ENCODE results near the gene PLD1.

PLD1 gene

GRCh38 chr3:171745577-171746319 is 64.5 kb downstream of the PLD1 start:
- DNase-seq (ENCODE audit: low spot score): no peak

DNA sequence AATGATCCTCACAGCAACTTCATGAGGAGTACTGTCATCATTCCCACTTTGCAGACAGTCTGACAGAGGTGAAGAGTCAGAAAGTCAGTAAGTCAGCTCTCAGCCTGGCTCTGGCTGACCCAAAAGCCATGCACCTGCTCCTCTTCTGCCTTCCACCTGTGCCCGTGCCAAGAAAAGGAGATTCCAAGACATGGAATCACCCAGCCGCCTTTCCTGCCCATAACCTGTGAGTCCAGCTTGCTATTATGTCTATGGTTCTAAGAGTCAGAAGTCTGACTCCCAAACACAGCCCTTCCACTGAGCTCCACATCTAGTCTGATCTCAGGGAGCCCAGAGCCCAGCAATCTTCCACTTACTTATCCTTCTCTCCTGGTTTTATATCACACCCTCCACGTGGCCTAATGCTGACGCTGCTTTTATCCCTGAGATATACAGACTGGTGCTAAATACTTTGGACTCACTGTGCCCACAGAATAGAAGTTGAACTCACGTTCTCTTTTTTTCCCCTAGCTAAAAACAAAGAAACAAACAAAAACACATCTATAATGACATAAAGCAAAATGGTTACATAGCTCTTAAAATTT is 66.0 kb downstream of the PLD1 start:
- DNase-seq (ENCODE audit: low spot score): no peak

DNA sequence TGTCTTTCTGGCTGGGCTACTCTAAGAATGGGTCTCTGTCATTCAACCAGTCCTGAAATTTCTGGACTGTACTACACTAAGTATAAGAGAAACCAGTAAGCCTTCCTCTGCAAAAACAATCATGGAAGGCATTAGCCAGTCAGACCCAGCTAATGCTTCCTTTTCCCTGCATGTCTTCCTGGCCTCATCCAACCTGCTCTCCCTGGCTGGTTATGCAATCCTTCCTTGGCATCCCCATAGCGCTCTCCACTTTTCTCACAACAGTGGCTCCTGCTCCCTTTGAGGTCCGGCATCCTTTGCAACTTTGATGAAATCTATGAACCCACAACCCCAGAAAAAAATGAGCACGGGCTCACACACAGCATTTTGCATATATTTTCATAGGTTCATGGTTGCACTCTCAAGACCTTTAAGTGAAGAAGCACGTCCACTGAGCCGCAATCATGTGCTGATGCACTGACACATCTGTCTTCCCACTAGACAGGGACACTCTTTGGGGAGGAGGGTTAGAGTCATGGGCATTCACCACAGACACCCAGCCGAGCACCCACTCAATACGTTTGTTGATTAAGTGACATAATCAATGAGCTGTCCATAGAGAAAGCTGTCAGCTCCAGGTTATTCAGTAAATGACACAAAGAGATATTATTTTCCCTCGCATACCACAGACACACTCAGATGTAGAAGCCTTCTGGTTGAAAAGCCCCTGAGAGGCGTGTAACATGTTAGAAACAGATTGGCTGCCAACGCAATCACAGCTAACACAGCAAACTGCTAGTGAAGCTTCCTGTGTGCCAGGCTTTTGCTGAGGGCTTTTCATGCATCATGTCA is 66.7 kb downstream of the PLD1 start:
- DNase-seq (ENCODE audit: low spot score): no peak

- DNase-seq (ENCODE audit: low spot score): no peak
Observed at GRCh38 chr3:171741377-171741776, 68.9 kb downstream of the PLD1 start.

DNA sequence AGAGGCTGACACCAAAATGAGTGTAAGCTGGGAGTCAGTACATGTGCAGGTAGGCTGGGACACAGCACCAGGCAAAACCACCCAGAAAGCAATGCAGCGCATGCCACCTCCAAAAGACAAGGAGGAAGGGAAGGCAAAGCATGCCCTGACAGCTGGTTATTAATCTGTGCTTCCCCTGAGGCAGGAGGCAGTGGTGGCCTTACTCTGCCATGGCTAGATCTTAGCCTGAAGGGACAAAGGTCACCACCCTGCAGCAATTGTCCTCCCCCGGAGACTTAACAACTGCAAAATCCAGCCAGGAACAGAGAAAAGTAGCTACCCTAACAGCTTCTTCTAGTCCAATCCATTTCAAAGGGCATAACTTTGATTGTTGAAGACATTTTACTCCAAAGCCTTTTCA is 73.7 kb downstream of the PLD1 start:
- DNase-seq (ENCODE audit: low spot score): no peak

- DNase-seq (ENCODE audit: low spot score): no peak
Observed at GRCh38 chr3:171733561-171733960, 76.7 kb downstream of the PLD1 start.

GRCh38 chr3:171732756-171733155 is 77.5 kb downstream of the PLD1 start:
- no peak for DNase-seq (ENCODE audit: low spot score)

DNA sequence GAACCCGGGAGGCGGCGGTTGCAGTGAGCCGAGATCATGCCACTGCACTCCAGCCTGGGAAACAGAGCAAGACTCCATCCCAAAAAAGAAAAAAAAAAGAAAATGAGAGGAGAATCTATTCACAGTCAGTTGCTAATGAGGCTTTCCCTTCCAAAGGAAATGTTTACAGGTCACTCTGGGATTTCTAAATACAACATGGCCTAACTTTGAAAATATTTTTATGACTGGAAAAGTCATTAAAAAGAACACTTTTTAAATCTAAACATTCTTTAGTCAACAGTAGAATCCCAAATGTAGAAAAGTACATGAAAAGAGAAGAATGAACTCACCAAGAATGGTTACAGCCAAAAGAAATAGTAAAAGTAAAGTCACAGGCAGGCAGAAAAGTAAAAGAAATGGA is 78.6 kb downstream of the PLD1 start:
- DNase-seq (ENCODE audit: low spot score): no peak

DNA sequence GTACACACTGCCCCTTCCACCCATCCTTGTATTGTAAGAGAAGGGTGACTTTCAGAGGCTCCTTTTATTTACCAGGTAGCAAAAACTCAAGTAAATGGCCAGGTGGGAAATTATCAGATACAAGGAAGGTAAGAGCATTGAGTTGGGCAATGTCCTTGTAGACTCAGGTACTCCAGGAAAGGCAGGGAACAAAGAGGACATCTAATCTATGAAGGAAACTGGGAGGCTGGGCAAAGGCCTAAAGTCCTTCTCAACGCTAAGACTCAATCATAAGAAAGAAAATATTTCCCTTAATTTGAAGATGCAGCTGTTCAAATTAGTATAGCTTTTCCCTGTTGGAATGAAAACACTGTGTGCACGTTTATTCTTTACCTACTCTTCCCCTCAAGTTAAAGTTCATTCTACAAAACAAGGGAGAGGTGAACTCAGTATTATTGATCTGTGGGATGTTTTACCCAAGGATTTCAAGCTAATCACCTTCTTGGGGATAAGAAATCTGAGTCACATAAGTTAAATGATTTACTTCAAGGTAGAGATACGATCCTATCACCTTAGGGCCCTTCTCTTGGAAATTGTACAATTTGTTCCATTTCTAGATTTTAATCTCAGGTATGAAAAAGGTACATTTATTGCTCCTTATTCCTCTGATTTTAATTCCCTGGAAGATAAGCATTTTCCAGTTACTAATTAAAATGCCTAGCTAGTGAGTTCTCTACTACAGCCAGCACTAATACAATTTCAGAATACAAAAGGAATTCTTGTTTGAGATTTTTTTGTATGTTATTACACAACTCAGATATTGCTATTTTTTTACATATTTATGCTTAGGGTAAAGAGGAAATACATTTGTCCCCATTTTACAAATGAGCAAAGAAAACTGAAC is 80.6 kb downstream of the PLD1 start:
- no peak for DNase-seq (ENCODE audit: low spot score)

GRCh38 chr3:171727288-171727687 is 83.0 kb downstream of the PLD1 start:
- no peak for DNase-seq (ENCODE audit: low spot score)

GRCh38 chr3:171718493-171719185 is 91.6 kb downstream of the PLD1 start:
- no peak for DNase-seq (ENCODE audit: low spot score)

GRCh38 chr3:171715155-171715554 is 95.1 kb downstream of the PLD1 start:
- no peak for DNase-seq (ENCODE audit: low spot score)

DNA sequence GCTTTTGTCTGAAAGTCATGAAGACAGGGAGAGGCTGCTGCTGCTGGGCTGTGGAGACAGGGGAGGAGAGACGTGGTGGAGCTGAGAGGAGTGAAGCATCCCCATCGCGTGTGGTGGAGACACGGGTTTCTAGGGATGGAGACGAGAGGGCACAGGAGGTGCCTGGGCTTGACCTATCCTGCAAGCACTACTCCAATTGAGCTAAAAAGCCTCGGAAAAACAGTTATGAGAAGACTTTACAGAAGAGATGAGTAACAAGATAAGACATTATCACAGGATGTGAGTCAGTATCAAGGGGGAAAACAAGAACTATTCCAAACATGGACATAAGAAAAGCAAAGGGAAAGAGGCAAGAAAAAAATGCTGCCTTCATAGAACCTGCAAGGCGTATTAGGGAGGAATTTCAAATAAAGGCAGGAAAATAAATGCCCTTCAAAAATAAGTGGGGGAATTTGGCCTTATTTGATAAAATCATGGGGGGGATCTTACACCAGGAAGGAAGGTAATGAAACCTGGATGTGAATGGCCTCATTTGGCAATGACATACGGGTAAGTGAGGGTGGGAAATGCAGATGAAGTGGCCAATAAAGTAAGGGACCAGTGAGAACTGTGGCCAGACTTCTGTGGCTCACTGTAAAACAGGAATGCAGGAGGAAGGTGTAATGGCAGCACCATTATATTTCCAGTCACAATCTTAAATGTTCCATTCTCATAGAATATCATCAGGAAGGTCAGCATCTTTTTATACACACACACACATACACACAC is 97.9 kb downstream of the PLD1 start:
- no peak for DNase-seq (ENCODE audit: low spot score)

DNA sequence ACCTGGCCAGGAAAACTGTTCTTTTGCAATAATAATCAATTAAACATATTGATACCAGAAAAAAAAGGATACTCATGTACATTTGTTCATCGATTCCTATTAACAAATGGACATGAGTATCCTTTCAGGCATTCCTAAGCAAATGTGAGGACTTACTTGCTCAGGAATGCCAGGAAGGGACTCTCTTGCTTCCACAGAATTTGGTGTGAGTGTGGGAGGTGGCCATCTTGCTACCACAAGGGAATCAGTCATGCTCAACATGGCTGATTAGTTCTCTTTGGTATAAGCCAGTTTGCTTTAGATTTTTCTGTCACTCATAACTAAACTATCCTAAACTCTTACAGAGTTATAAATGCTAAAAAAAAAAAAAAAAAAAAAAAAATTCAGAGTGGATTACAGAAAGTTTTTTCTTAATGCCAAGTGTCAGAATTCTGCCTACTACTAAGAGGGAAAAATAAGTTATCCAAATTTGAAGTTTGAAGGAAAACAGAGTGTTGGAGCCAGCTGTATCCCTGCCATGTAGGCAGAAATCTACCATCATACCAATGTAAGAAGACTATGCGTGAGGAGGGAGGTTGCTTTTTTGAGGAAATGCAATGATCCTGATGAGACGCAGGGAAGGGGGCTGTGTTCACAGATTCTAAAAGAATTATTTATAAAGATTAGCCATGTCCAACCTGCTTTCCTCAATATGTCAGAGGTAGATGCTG is 98.7 kb downstream of the PLD1 start:
- DNase-seq (ENCODE audit: low spot score): no peak

DNA sequence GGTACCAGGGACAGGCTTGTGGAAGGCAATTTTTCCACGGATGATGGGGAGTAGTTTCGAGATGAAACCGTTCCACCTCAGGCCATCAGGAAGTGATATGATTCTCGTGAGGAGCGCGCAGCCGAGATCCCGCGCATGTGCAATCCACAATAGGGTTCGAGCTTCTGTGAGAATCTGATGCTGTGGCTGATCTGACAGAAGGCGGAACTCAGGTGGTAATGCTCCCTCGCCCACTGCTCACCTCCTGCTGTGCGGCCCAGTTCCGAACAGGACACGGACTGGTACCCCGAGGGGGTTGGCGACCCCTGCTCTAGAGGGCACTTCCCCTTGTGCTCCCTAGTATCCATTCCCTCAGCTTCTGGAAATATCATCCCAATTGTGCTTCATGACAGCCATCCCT is 99.9 kb downstream of the PLD1 start:
- no peak for DNase-seq (ENCODE audit: low spot score)

DNA sequence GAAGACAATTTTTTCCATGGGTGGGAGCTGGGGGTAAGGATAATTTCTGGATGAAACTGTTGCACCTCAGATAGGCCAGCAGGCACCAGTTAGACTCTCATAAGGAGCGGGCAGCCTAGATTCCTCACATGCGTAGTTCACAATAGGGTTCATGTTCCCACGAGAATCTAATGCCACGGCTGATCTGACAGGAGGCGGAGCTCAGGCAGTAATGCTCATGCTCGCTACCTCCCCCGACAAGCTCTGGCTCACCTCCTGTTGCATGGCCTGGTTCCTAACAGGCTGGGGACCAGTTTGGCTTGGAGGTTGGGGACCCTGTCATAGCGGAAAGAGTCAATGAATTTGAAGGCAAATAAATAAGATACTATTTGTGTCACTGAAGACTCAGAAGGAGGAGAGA is 105.5 kb downstream of the PLD1 start:
- DNase-seq (ENCODE audit: low spot score): no peak

DNA sequence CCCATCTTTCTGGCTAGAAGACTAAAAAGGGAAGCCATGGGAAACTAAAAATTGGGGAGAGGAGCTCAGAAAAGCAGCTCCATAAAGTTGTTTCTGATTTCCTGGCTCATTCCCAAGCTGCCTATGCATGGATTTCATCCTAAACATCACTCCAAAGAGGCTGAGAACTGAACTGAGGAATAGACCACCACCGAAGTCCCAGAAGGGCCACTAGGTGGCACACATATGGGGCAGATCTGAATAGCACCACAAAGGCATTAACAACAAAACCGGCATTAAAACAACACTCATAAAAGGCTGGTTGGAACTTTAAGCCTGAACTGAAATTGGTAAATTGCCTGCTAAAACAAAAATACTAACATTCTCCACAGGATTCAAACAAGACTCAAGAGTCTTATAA is 106.3 kb downstream of the PLD1 start:
- peak; percentile 38 for DNase-seq (ENCODE audit: low spot score)

- DNase-seq (ENCODE audit: low spot score): no peak
Observed at GRCh38 chr3:171703144-171703543, 107.1 kb downstream of the PLD1 start.

- DNase-seq (ENCODE audit: low spot score): no peak
Observed at GRCh38 chr3:171700653-171701052, 109.6 kb downstream of the PLD1 start.

DNA sequence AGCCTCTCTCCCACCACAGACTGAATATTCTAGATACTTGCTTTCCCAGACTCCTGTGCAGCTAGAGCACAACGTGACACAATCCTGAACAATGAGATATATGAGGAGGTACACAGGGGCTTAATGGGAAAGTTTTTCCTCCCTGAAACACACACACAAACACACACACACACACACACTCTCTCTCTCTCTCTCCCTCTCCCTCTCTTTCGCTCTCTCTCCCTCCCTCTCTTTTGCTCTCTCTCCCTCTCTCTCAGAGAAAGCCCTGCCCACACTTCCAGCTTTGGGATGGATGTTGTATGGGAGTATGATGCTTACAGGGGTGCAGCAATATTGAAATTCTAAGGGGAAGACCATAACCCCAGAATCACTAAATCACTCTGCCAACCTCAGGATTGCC is 110.1 kb downstream of the PLD1 start:
- DNase-seq (ENCODE audit: low spot score): no peak
